Activated T-cell treated with anti-CD3 and anti-CD28 coated beads, Interleukin-2, amount 50 U/mL, for 24 hours (primary cell): ENCODE data around the gene NHLH2.

Source experiments
- DNase-seq: peaks from one replicate; pipeline ENCODE4 v3.0.0-alpha.2; 2020
- H3K27ac Mint-ChIP-seq: 2 replicates; pipeline ENCODE4 v1.8.0; 2020; ENCODE audit warnings: mild to moderate bottlenecking, mixed read lengths
- H3K27me3 Mint-ChIP-seq: 2 replicates; pipeline ENCODE4 v1.8.0; 2020; ENCODE audit warnings: mixed read lengths
- H3K36me3 Mint-ChIP-seq: 2 replicates; pipeline ENCODE4 v1.8.0; 2020; ENCODE audit warnings: low read depth, mixed read lengths
- H3K4me1 Mint-ChIP-seq: 2 replicates; pipeline ENCODE4 v1.8.0; 2020; ENCODE audit warnings: low read depth, mixed read lengths
- H3K4me3 Mint-ChIP-seq: 2 replicates; pipeline ENCODE4 v1.8.0; 2020; ENCODE audit warnings: mild to moderate bottlenecking, moderate library complexity, mixed read lengths
- H3K9me3 Mint-ChIP-seq: 2 replicates; pipeline ENCODE4 v1.8.0; 2020; ENCODE audit warnings: mixed read lengths

The NHLH2 gene

DNA sequence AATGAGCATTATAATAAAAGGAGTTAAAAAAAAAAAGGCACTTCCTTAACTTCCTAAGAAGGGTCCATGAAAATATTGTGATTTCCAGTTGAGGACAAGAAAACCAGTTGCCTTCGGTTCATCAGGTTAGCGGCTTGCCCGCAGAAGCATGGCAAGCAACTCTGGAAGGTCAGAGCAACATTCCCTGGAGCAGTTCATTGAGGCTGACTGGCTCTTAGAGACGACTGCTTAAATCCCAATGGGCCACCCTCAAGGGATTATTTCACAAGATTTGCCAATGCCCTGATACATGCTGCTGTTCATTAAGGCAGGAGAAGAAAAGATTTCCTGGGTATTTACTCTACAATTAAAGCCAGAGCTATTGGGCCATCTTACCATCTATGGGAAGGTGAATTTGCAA is 43.4 kb downstream of the NHLH2 start:
- Mint-ChIP-seq H3K27me3 (peaks cover 35% of the 10 kb centered on the region), H3K4me1 (no peaks in the 10 kb centered on the region)
- DNase-seq = no peak

DNA sequence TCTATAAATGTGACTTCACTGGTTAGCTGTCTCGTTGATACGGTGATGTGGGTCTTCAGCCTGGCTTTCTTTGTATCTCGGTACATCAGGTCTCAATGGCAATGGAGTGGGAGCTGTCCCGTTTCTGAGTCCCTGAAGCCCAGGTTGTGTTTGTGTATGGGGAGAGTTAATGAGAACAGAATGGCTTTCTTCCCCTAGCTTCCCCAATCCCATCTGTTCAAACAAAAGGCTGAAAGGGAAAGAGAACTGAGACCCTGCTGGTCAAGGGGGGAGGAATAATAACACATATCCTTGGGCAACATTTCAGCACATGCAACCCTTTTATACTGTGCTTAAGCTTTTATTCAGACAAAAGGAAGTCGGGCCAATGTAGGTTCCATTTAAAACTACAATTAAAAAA is 44.0 kb downstream of the NHLH2 start:
- peaks cover 40% of the 10 kb centered on the region for H3K27me3 Mint-ChIP-seq
- no peak overlapping the region for H3K27ac Mint-ChIP-seq
- no peak overlapping the region for H3K4me3 Mint-ChIP-seq
- H3K4me1 Mint-ChIP-seq = no peaks in the 10 kb centered on the region
- no peaks in the 10 kb centered on the region for H3K36me3 Mint-ChIP-seq
- DNase-seq = no peak
- no peaks in the 10 kb centered on the region for H3K9me3 Mint-ChIP-seq

More for the DNA sequence above, 43.4 kb downstream of the NHLH2 start:
- H3K4me3 Mint-ChIP-seq = no peak overlapping the region
- no peaks in the 10 kb centered on the region for H3K36me3 Mint-ChIP-seq
- H3K9me3 Mint-ChIP-seq = no peaks in the 10 kb centered on the region
- H3K27ac Mint-ChIP-seq = no peak overlapping the region

DNA sequence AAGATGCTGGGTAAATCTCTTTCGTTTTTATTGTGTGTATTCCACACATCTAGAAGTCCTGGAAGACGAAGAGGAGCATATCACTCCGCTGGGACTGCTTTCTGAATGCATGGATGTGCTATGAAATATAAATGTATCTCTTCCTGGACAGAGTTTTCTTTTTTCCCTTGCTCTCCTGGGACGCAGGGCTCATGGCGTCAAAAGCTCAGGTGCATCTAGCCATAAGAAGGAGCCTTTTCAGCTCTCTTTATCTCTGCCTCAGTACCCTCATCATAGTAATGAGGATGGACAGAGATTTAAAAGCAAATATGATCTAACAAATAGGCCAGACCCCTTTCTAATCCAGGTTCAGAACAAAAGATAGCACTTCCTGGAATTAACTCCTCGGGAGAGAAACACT is 44.9 kb downstream of the NHLH2 start:
- Mint-ChIP-seq H3K27me3 (peaks cover 45% of the 10 kb centered on the region), H3K4me3 (no peak overlapping the region), H3K27ac (no peak overlapping the region), H3K36me3 (no peaks in the 10 kb centered on the region), H3K4me1 (no peaks in the 10 kb centered on the region), H3K9me3 (no peaks in the 10 kb centered on the region)
- DNase-seq = no peak

DNA sequence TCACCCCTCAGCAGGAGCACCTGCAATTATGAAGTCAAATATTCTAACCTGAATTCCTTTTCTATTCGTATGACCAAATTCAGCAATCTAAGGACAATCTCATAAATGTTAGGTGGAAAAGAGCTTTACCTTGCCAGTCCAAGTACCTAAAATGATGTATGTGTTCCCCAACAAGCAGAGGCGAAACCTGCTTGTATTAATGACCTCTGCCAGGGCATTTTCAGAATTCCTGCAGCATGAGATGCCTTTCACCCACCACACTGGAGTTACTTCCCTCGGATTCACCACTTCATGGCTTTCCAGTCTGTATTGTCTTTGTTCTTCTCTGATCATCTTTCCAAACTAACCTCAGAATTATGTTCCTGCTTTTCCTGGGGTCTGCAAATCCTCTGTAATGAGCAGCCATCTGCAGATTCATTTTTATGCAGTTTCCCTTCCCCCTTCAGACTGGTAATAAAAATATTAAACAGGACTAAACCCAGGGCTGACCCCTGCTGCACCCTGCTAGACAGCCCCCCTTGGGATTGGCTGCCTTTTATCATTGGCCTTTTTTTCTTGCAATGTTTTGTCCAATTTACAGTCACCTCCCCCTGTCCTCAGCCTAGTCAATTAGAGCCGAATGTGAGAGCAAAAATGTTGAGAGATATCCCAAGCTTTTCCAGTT is 45.8 kb downstream of the NHLH2 start:
- Mint-ChIP-seq H3K27me3 (peaks cover 45% of the 10 kb centered on the region), H3K4me1 (no peaks in the 10 kb centered on the region), H3K27ac (no peak overlapping the region), H3K4me3 (no peak overlapping the region), H3K9me3 (no peaks in the 10 kb centered on the region), H3K36me3 (no peaks in the 10 kb centered on the region)
- no peak for DNase-seq

DNA sequence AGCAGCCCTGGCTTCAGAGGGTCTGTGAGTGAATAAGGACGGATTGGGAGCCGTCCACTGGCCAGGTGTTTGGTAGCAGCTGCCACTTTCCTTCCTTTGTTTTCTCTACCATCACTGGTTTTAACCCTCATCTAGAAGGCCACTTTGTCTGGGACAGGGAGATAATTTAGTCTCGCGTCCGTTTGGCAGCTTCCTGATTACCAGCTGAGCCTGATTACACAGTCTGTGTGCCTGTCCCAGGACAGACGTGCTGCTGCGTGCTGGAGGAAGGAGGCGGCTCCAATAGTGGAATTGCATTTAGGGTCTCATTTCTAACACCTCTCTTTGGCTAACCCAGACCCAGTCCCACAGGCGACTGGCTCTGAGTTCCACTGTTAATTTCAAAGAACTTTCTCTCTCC is 47.8 kb downstream of the NHLH2 start:
- H3K4me3 Mint-ChIP-seq = no peak overlapping the region
- peaks cover 39% of the 10 kb centered on the region for H3K27me3 Mint-ChIP-seq
- no peaks in the 10 kb centered on the region for H3K9me3 Mint-ChIP-seq
- no peaks in the 10 kb centered on the region for H3K4me1 Mint-ChIP-seq
- H3K27ac Mint-ChIP-seq = no peak overlapping the region
- DNase-seq = no peak
- H3K36me3 Mint-ChIP-seq = no peaks in the 10 kb centered on the region

DNA sequence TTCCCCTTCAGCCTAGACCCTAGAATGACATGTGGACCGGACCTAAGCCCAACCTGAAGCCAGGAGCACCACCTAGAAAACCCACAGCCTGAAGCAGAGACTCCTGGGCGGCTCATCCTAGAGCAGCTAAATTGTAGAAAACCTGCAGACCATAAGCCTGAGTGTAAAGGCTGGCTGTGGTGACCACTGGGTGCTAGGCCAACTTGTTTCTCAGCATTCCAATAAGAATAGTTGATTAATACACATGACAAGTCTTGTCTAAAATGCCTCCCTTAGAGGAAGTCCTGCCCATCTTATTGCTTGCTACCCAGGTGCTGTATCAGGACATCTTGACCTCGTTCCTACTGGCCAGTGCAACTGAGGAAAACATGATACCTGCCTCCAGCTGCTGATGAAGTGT is 49.1 kb downstream of the NHLH2 start:
- Mint-ChIP-seq H3K4me3 (no peak overlapping the region), H3K4me1 (no peaks in the 10 kb centered on the region), H3K27ac (no peak overlapping the region), H3K27me3 (peaks cover 34% of the 10 kb centered on the region), H3K36me3 (no peaks in the 10 kb centered on the region), H3K9me3 (peaks cover 3% of the 10 kb centered on the region)
- DNase-seq = no peak

DNA sequence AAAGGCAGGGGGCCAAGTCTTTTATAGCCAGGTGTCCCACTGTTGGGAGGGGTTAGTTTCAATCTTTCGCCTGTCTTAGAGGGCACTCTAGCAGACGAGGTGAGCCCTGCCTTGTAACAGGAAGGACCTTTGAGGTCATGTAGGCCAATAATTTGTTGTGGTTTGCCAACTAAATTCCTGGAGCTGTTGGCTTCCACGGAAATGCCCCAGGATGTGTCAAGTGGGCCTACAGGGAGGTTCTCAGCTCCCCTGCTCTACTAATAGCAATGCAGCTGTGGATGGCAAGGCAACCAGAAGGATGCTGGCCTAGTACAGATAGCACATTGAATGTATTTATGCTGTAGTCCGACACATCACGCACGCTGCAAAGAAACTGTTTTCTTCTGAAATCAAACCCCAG is 50.1 kb downstream of the NHLH2 start:
- no peak for DNase-seq
- Mint-ChIP-seq H3K9me3 (peaks cover 3% of the 10 kb centered on the region), H3K27me3 (peaks cover 30% of the 10 kb centered on the region), H3K4me1 (no peaks in the 10 kb centered on the region), H3K27ac (no peak overlapping the region), H3K36me3 (no peaks in the 10 kb centered on the region), H3K4me3 (no peak overlapping the region)

DNA sequence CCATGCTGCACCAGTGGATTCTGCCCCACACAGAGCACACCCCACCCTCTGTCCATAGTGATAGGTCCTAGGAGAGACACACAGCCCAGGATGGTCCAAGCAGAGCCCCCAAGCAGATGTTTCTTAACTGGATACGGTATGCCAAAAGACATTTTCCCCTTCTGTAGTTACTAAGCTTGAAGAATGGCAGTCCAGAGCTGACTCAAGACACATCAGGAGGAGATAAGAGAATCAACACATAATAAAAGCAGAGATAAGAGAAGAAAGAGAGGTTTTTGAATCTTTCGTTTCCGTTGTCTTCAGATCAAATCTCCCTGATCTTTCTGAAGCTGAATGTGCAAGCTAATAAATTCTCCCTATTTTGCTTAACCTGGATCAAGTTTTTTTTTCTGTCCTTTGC is 50.6 kb downstream of the NHLH2 start:
- Mint-ChIP-seq H3K27me3 (peaks cover 27% of the 10 kb centered on the region), H3K4me1 (no peaks in the 10 kb centered on the region), H3K4me3 (no peak overlapping the region), H3K27ac (no peak overlapping the region), H3K9me3 (peaks cover 3% of the 10 kb centered on the region), H3K36me3 (no peaks in the 10 kb centered on the region)
- DNase-seq = no peak
